SK-N-SH (cell line): ENCODE results near the gene MRPS2. TPM values are rescaled to one million over a fixed set of nuclear protein-coding genes. Genes with fewer than 3 reads are reported as not detected.
A peak's percentile ranks its signal among the peaks of the same experiment; 100 is the strongest.

Source experiments
- CTCF ChIA-PET: fragments of 300-600, 350-600 bp; formaldehyde crosslinking; extraction: SDS; loops from one replicate; lab custom pipeline; 2021; lab: Yijun Ruan, JAX
- POLR2A ChIA-PET: fragments of 350-600 bp; sonication (Branson Sonifier 250); formaldehyde crosslinking; extraction: SDS; loops from one replicate; lab custom pipeline; 2020; ENCODE audit warnings: antibody characterized with exemption, inconsistent platforms; lab: Yijun Ruan, JAX
- DNase-seq: peaks from one replicate; pipeline ENCODE4 v3.0.0; 2012
- H2AFZ ChIP-seq: fragments of 200-600 bp; sonication (generic); 2 replicates; pipeline ENCODE4 v1.8.1; 2016; ENCODE audit warnings: antibody characterized with exemption, mild to moderate bottlenecking, low read depth
- H3F3A ChIP-seq: fragments of 200-600 bp; sonication (generic); replicated peaks from 2 replicates; pipeline ENCODE3; 2016; ENCODE audit warnings: antibody characterized with exemption, mild to moderate bottlenecking; ENCODE audit not compliant: insufficient read depth
- H3K27ac ChIP-seq, 2 experiments: fragments of 200-500 bp in 1 of 2; fragments of 200-600 bp in 1 of 2; sonication (Bioruptor generic) in 1 of 2; sonication (generic), shearing (Covaris generic) in 1 of 2; 2 replicates each; pipeline versions ENCODE4 v1.5.1 to v1.6.1; 2014 to 2016; ENCODE audit warnings: low read depth in 2 of 2, inconsistent platforms in 1 of 2, low read length in 1 of 2, mild to moderate bottlenecking in 1 of 2, mixed read lengths in 1 of 2
- H3K27me3 ChIP-seq: fragments of 200-600 bp; sonication (generic), shearing (Covaris generic); 2 replicates; pipeline ENCODE4 v1.6.1; 2016; ENCODE audit warnings: mixed run types; ENCODE audit not compliant: insufficient read depth
- H3K36me3 ChIP-seq, 2 experiments: fragments of 200-500 bp in 1 of 2; fragments of 200-600 bp in 1 of 2; sonication (Bioruptor generic) in 1 of 2; sonication (generic) in 1 of 2; replicated peaks in 1 of 2; 2 replicates each; pipeline versions ENCODE3 to v1.5.1; 2014 to 2016; ENCODE audit warnings: low read length in 1 of 2, mild to moderate bottlenecking in 1 of 2; ENCODE audit not compliant: insufficient read depth in 2 of 2, control insufficient read depth in 1 of 2
- H3K4me1 ChIP-seq, 2 experiments: fragments of 200-500 bp in 1 of 2; fragments of 200-600 bp in 1 of 2; sonication (Bioruptor generic) in 1 of 2; sonication (generic), shearing (Covaris generic) in 1 of 2; 2 replicates each; pipeline versions ENCODE4 v1.5.1 to v1.6.1; 2014 to 2016; ENCODE audit warnings: low read depth in 1 of 2, low read length in 1 of 2, mixed run types in 1 of 2; ENCODE audit not compliant: insufficient read depth in 2 of 2, control insufficient read depth in 1 of 2
- H3K4me2 ChIP-seq: fragments of 200-600 bp; sonication (generic), shearing (Covaris generic); 2 replicates; pipeline ENCODE4 v1.6.1; 2017; ENCODE audit warnings: mixed run types
- H3K4me3 ChIP-seq, 2 experiments: fragments of 200-500 bp in 1 of 2; fragments of 200-600 bp in 1 of 2; sonication (Bioruptor generic) in 1 of 2; sonication (generic), shearing (Covaris generic) in 1 of 2; 2 replicates each; pipeline versions ENCODE4 v1.5.1 to v1.8.1; 2014 to 2016; ENCODE audit warnings: low read depth in 2 of 2, inconsistent platforms in 1 of 2, low read length in 1 of 2, mild to moderate bottlenecking in 1 of 2, mixed read lengths in 1 of 2, moderate library complexity in 1 of 2
- H3K79me2 ChIP-seq: fragments of 200-600 bp; sonication (generic); 2 replicates; pipeline ENCODE4 v1.8.1; 2017; ENCODE audit warnings: mild to moderate bottlenecking; ENCODE audit not compliant: insufficient read depth
- H3K9ac ChIP-seq: fragments of 200-600 bp; sonication (generic); 2 replicates; pipeline ENCODE4 v1.6.1; 2017; ENCODE audit warnings: mixed run types
- H3K9me2 ChIP-seq: fragments of 200-600 bp; sonication (generic); 2 replicates; pipeline ENCODE4 v1.6.1; 2017; ENCODE audit warnings: mixed run types
- H3K9me3 ChIP-seq: fragments of 200-600 bp; sonication (generic); 2 replicates; pipeline ENCODE4 v1.6.1; 2017; ENCODE audit warnings: mixed run types, mild to moderate bottlenecking, moderate library complexity
- H4K20me1 ChIP-seq: fragments of 200-600 bp; sonication (generic); 2 replicates; pipeline ENCODE4 v1.6.1; 2017; ENCODE audit warnings: mild to moderate bottlenecking, mixed run types; ENCODE audit not compliant: insufficient read depth
- CHD2 ChIP-seq: fragments of 150-350 bp; IDR thresholded peaks from 2 replicates; pipeline ENCODE4 v1.6.1; 2018; ENCODE audit warnings: low read length; ENCODE audit not compliant: partially characterized antibody
- EZH2phosphoT487 ChIP-seq: fragments of 200-600 bp; sonication (generic); IDR thresholded peaks from 2 replicates; pipeline ENCODE4 v1.6.1; 2017; ENCODE audit warnings: low read depth, mixed run types, mild to moderate bottlenecking, antibody characterized with exemption, moderate library complexity, borderline replicate concordance
- FOSL2 ChIP-seq: IDR thresholded peaks from 2 replicates; pipeline ENCODE4 v1.4.0; 2012; ENCODE audit warnings: low read depth, mild to moderate bottlenecking, moderate library complexity, borderline replicate concordance
- FOXJ3 ChIP-seq: sonication (generic); formaldehyde crosslinking; IDR thresholded peaks from 2 replicates; pipeline ENCODE4 v1.5.1; 2020; ENCODE audit warnings: mild to moderate bottlenecking, missing genetic modification reagents
- JUND ChIP-seq: IDR thresholded peaks from 2 replicates; pipeline ENCODE4 v1.4.0; 2012
- MEF2A ChIP-seq: IDR thresholded peaks from 2 replicates; pipeline ENCODE4 v1.4.0; 2012; ENCODE audit warnings: low read depth, borderline replicate concordance
- RFX5 ChIP-seq: IDR thresholded peaks from 2 replicates; pipeline ENCODE4 v1.6.1; 2012; ENCODE audit warnings: mild to moderate bottlenecking, improper control_type of control experiment, low read length
- TAF1 ChIP-seq: IDR thresholded peaks from 2 replicates; pipeline ENCODE4 v1.6.1; 2012; ENCODE audit warnings: low read depth, mild to moderate bottlenecking, low read length, moderate library complexity, borderline replicate concordance
- WGBS: methylation state at CpG from one replicate; pipeline ENCODE4 v1.1.6; 2017; ENCODE audit warnings: low lambda C conversion rate; 5-methylcytosine and 5-hydroxymethylcytosine counted together
- polyA plus RNA-seq, 3 experiments: library from polyadenylated mRNA; depleted of rRNA; stranded (reverse); fragments of >200 nt; gene quantifications; 2 replicates each; pipeline ENCODE4 v1.2.3, GENCODE V29; 2012
- TF ChIP-seq, protein P1 (sequence below): IDR thresholded peaks from 2 replicates; pipeline ENCODE4 v1.4.0; 2012; ENCODE audit warnings: low read depth, borderline replicate concordance
- TF ChIP-seq, protein P2 (sequence below): IDR thresholded peaks from 2 replicates; pipeline ENCODE4 v1.4.0; 2012; ENCODE audit warnings: low read depth, borderline replicate concordance
- TF ChIP-seq, protein P3 (sequence below): IDR thresholded peaks from 2 replicates; pipeline ENCODE4 v1.6.1; 2012; ENCODE audit warnings: mild to moderate bottlenecking, low read depth, low read length, moderate library complexity
- TF ChIP-seq, protein P4 (sequence below): IDR thresholded peaks from 2 replicates; pipeline ENCODE4; 2012
- TF ChIP-seq, protein P5 (sequence below): fragments of 150-350 bp; IDR thresholded peaks from 2 replicates; pipeline ENCODE4 v1.6.1; 2016; ENCODE audit warnings: mild to moderate bottlenecking, low read depth, low read length
- TF ChIP-seq, protein P6 (sequence below): fragments of 200-600 bp; sonication (generic); IDR thresholded peaks from 2 replicates; pipeline ENCODE4 v1.6.1; 2017; ENCODE audit warnings: antibody characterized with exemption, mild to moderate bottlenecking, moderate library complexity
- TF ChIP-seq, protein P7 (sequence below): IDR thresholded peaks from 2 replicates; pipeline ENCODE4 v1.4.0; 2012; ENCODE audit warnings: low read depth

MRPS2 gene
- polyA plus RNA-seq, 1 of the 3 experiments (the other 2 are of a cell fraction), result 113 TPM

DNA sequence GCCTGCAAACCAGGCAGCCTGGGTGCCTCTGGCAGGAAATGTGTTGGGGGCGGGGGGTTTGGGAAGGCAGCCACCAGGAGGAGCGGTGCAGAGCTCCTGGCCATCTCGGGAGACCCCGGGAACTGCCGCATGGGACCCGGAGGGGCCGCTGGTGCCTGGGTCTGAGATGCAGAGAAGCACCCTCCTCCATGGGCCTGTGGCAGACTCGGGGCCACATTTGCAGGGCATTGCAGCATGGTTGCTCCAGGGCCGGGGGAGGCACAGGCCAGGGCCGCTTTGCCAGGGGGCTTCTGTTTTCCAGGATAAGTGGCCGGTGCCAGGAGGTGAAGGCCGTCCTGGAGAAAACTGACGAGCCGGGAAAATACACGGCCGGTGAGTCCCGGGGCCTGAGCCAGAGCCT, 22.4 kb downstream of the MRPS2 start:
- Histone ChIP-seq H3K4me2 (no peak overlapping the region), H3K36me3 (no peaks in the 10 kb centered on the region), H3K9me2 (no peaks in the 10 kb centered on the region), H3K27ac (no peak overlapping the region), H3F3A (no peaks in the 10 kb centered on the region), H3K79me2 (no peaks in the 10 kb centered on the region), H4K20me1 (no peaks in the 10 kb centered on the region), H3K9ac (no peak overlapping the region), H3K4me1 (no peaks in the 10 kb centered on the region; a peak in 1 of 4 replicates), H3K4me3 (no peak overlapping the region), H2AFZ (no peak overlapping the region), H3K9me3 (no peaks in the 10 kb centered on the region), H3K27me3 (no peaks in the 10 kb centered on the region)
- CTCF ChIA-PET, result interaction anchor here (1.6 kb wide), 1 partner anchor 18 kb away, joined by 5 read pairs; no protein-coding TSS in a partner anchor
- peak; percentile 53 for DNase-seq
- POLR2A ChIA-PET, result no interaction called here
- TF ChIP-seq FOXJ3 (CRISPR knock-in tag), result no peak
- TF ChIP-seq, protein P1, sequence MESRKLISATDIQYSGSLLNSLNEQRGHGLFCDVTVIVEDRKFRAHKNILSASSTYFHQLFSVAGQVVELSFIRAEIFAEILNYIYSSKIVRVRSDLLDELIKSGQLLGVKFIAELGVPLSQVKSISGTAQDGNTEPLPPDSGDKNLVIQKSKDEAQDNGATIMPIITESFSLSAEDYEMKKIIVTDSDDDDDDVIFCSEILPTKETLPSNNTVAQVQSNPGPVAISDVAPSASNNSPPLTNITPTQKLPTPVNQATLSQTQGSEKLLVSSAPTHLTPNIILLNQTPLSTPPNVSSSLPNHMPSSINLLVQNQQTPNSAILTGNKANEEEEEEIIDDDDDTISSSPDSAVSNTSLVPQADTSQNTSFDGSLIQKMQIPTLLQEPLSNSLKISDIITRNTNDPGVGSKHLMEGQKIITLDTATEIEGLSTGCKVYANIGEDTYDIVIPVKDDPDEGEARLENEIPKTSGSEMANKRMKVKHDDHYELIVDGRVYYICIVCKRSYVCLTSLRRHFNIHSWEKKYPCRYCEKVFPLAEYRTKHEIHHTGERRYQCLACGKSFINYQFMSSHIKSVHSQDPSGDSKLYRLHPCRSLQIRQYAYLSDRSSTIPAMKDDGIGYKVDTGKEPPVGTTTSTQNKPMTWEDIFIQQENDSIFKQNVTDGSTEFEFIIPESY, result no peak
- no peak for TF ChIP-seq JUND
- TF ChIP-seq, protein P2, sequence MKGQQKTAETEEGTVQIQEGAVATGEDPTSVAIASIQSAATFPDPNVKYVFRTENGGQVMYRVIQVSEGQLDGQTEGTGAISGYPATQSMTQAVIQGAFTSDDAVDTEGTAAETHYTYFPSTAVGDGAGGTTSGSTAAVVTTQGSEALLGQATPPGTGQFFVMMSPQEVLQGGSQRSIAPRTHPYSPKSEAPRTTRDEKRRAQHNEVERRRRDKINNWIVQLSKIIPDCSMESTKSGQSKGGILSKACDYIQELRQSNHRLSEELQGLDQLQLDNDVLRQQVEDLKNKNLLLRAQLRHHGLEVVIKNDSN, result no peak
- TF ChIP-seq TAF1, result no peak
- TF ChIP-seq MEF2A, result no peak
- TF ChIP-seq, protein P3, sequence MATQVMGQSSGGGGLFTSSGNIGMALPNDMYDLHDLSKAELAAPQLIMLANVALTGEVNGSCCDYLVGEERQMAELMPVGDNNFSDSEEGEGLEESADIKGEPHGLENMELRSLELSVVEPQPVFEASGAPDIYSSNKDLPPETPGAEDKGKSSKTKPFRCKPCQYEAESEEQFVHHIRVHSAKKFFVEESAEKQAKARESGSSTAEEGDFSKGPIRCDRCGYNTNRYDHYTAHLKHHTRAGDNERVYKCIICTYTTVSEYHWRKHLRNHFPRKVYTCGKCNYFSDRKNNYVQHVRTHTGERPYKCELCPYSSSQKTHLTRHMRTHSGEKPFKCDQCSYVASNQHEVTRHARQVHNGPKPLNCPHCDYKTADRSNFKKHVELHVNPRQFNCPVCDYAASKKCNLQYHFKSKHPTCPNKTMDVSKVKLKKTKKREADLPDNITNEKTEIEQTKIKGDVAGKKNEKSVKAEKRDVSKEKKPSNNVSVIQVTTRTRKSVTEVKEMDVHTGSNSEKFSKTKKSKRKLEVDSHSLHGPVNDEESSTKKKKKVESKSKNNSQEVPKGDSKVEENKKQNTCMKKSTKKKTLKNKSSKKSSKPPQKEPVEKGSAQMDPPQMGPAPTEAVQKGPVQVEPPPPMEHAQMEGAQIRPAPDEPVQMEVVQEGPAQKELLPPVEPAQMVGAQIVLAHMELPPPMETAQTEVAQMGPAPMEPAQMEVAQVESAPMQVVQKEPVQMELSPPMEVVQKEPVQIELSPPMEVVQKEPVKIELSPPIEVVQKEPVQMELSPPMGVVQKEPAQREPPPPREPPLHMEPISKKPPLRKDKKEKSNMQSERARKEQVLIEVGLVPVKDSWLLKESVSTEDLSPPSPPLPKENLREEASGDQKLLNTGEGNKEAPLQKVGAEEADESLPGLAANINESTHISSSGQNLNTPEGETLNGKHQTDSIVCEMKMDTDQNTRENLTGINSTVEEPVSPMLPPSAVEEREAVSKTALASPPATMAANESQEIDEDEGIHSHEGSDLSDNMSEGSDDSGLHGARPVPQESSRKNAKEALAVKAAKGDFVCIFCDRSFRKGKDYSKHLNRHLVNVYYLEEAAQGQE, result no peak
- TF ChIP-seq, protein P4, sequence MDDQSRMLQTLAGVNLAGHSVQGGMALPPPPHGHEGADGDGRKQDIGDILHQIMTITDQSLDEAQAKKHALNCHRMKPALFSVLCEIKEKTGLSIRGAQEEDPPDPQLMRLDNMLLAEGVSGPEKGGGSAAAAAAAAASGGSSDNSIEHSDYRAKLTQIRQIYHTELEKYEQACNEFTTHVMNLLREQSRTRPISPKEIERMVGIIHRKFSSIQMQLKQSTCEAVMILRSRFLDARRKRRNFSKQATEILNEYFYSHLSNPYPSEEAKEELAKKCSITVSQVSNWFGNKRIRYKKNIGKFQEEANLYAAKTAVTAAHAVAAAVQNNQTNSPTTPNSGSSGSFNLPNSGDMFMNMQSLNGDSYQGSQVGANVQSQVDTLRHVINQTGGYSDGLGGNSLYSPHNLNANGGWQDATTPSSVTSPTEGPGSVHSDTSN, result no peak
- TF ChIP-seq, protein P5, sequence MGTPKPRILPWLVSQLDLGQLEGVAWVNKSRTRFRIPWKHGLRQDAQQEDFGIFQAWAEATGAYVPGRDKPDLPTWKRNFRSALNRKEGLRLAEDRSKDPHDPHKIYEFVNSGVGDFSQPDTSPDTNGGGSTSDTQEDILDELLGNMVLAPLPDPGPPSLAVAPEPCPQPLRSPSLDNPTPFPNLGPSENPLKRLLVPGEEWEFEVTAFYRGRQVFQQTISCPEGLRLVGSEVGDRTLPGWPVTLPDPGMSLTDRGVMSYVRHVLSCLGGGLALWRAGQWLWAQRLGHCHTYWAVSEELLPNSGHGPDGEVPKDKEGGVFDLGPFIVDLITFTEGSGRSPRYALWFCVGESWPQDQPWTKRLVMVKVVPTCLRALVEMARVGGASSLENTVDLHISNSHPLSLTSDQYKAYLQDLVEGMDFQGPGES, result no peak
- TF ChIP-seq, protein P6, sequence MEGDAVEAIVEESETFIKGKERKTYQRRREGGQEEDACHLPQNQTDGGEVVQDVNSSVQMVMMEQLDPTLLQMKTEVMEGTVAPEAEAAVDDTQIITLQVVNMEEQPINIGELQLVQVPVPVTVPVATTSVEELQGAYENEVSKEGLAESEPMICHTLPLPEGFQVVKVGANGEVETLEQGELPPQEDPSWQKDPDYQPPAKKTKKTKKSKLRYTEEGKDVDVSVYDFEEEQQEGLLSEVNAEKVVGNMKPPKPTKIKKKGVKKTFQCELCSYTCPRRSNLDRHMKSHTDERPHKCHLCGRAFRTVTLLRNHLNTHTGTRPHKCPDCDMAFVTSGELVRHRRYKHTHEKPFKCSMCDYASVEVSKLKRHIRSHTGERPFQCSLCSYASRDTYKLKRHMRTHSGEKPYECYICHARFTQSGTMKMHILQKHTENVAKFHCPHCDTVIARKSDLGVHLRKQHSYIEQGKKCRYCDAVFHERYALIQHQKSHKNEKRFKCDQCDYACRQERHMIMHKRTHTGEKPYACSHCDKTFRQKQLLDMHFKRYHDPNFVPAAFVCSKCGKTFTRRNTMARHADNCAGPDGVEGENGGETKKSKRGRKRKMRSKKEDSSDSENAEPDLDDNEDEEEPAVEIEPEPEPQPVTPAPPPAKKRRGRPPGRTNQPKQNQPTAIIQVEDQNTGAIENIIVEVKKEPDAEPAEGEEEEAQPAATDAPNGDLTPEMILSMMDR, result no peak
- no peak for TF ChIP-seq RFX5
- TF ChIP-seq EZH2phosphoT487, result no peak
- TF ChIP-seq FOSL2, result no peak
- TF ChIP-seq CHD2, result no peak
- TF ChIP-seq, protein P7, sequence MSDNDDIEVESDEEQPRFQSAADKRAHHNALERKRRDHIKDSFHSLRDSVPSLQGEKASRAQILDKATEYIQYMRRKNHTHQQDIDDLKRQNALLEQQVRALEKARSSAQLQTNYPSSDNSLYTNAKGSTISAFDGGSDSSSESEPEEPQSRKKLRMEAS, result no peak
- 57% methylated on average over 11 of the region's 17 CpGs for WGBS
